HL-60 (cell line): ENCODE results near the gene SLC2A9.

ENCODE experiments used
- DNase-seq, 2 experiments: peaks; one replicate each; pipeline ENCODE4 v3.0.0-alpha.2; 2010 to 2020; ENCODE audit warnings: low read depth in 1 of 2, low spot score in 1 of 2
- H3K27ac ChIP-seq: fragments of 250-450 bp; sonication (Bioruptor Pico); replicated peaks from 2 replicates; pipeline ENCODE4 v1.5.1; 2020; ENCODE audit warnings: mild to moderate bottlenecking, moderate library complexity
- H3K27me3 ChIP-seq: fragments of 250-450 bp; sonication (Bioruptor Pico); 2 replicates; pipeline ENCODE4 v1.5.1; 2021; ENCODE audit warnings: mild to moderate bottlenecking, moderate library complexity; ENCODE audit not compliant: insufficient read depth, poor library complexity, severe bottlenecking
- H3K4me3 ChIP-seq: replicated peaks from 2 replicates; pipeline ENCODE4 v1.5.1; 2011; ENCODE audit warnings: mild to moderate bottlenecking, control low read depth, low read length; ENCODE audit not compliant: insufficient read depth
- GABPA ChIP-seq: IDR thresholded peaks from 2 replicates; pipeline ENCODE4 v1.6.1; 2012; ENCODE audit warnings: low read depth
- POLR2AphosphoS5 ChIP-seq: IDR thresholded peaks from 2 replicates; pipeline ENCODE4 v1.6.1; 2012; ENCODE audit warnings: low read depth
- SPI1 ChIP-seq: IDR thresholded peaks from 2 replicates; pipeline ENCODE4 v1.6.1; 2012; ENCODE audit warnings: low read depth, mild to moderate bottlenecking, borderline replicate concordance
- TF ChIP-seq, protein P1 (sequence below): IDR thresholded peaks from 2 replicates; pipeline ENCODE4 v1.6.1; 2012; ENCODE audit warnings: low read depth; ENCODE audit not compliant: insufficient replicate concordance
- TF ChIP-seq, protein P2 (sequence below): IDR thresholded peaks from one replicate; pipeline ENCODE4 v1.5.1; 2011; ENCODE audit warnings: low read length, control low read depth, inconsistent platforms; ENCODE audit not compliant: insufficient read depth

Gene SLC2A9

DNA sequence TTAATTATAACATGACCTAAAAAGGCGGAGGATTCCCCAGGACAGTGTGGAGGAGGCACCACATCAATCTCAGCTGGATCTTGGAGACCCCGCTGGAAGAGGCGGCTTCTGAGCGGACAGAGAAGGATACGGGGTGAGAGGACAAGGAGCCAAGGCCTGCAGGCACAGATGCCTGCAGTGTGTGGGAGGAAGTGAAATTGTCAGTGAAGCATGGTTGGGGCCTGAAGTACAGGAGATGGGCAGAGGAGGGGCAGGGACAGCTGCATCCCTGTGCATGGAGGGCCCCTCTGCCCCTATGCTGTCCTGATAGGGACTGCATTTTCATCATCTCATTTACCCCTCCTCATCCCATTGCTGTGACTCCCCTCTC, 1.7 kb upstream of the SLC2A9 start:
- H3K27ac ChIP-seq: no peak overlapping the region
- DNase-seq: no peak
- no peak for TF ChIP-seq POLR2AphosphoS5
- peak; percentile 61 for TF ChIP-seq SPI1
- no peak overlapping the region for H3K4me3 ChIP-seq
- no peaks in the 10 kb centered on the region for H3K27me3 ChIP-seq

DNA sequence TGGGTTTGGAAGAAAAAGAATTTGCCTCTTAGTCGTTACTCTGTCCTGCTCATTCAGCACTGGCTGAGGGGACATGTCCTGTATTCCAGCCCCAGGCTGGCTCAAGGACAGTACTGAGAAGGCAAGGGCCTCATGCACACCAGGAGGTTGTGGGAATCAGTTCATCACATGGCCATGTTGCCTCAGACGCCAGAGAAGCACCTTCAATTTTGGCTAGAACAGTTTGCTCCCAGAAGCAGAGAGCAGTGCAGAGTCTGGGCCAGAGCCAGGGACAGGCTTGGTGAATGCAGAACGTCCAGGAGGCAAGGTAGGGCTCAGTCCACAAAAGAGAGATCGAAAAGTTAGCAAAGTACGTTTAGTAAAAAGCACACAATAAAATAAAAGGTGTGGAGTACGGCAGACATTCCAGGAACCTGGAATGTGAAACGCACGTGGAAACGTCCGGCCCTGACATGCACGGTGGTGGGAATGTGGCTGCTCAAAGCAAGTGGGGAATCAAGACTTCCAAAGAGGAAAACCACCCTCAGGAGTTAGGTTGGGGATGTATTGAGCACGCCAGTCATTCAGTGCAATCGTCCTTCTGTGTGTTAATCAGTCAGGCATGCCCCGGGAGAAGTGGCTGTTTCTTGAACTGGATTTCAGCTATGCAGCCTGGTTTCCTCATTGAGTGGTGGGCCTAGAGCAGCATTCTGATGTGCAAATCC, 1.2 kb upstream of the SLC2A9 start:
- H3K27me3 ChIP-seq: no peaks in the 10 kb centered on the region
- no peak overlapping the region for H3K4me3 ChIP-seq
- TF ChIP-seq, protein P1, sequence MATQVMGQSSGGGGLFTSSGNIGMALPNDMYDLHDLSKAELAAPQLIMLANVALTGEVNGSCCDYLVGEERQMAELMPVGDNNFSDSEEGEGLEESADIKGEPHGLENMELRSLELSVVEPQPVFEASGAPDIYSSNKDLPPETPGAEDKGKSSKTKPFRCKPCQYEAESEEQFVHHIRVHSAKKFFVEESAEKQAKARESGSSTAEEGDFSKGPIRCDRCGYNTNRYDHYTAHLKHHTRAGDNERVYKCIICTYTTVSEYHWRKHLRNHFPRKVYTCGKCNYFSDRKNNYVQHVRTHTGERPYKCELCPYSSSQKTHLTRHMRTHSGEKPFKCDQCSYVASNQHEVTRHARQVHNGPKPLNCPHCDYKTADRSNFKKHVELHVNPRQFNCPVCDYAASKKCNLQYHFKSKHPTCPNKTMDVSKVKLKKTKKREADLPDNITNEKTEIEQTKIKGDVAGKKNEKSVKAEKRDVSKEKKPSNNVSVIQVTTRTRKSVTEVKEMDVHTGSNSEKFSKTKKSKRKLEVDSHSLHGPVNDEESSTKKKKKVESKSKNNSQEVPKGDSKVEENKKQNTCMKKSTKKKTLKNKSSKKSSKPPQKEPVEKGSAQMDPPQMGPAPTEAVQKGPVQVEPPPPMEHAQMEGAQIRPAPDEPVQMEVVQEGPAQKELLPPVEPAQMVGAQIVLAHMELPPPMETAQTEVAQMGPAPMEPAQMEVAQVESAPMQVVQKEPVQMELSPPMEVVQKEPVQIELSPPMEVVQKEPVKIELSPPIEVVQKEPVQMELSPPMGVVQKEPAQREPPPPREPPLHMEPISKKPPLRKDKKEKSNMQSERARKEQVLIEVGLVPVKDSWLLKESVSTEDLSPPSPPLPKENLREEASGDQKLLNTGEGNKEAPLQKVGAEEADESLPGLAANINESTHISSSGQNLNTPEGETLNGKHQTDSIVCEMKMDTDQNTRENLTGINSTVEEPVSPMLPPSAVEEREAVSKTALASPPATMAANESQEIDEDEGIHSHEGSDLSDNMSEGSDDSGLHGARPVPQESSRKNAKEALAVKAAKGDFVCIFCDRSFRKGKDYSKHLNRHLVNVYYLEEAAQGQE: no peak
- TF ChIP-seq GABPA (no peak), POLR2AphosphoS5 (no peak), SPI1 (no peak)
- TF ChIP-seq, protein P2, sequence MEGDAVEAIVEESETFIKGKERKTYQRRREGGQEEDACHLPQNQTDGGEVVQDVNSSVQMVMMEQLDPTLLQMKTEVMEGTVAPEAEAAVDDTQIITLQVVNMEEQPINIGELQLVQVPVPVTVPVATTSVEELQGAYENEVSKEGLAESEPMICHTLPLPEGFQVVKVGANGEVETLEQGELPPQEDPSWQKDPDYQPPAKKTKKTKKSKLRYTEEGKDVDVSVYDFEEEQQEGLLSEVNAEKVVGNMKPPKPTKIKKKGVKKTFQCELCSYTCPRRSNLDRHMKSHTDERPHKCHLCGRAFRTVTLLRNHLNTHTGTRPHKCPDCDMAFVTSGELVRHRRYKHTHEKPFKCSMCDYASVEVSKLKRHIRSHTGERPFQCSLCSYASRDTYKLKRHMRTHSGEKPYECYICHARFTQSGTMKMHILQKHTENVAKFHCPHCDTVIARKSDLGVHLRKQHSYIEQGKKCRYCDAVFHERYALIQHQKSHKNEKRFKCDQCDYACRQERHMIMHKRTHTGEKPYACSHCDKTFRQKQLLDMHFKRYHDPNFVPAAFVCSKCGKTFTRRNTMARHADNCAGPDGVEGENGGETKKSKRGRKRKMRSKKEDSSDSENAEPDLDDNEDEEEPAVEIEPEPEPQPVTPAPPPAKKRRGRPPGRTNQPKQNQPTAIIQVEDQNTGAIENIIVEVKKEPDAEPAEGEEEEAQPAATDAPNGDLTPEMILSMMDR: no peak
- no peak for DNase-seq
- H3K27ac ChIP-seq: no peak overlapping the region

DNA sequence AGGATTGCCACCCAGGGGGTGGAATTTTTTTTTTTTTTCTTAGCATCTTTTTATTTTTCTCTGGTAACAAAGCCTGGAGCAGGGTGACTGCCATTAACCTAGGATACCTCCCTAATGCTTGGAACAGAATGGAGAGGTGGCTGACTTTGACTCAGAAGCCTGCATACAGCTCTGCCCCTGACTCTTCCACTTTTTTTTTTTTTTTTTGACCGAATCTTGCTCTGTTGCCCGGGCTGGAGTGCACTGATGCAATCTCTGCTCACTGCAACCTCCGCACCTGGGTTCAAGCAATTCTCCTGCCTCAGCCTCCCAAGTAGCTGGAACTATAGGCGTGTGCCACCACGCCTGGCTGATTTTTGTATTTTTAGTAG, 341 bp upstream of the SLC2A9 start:
- H3K27ac ChIP-seq: peak overlapping the region; percentile 51
- DNase-seq: no peak
- peak overlapping the region; percentile 38; the same call in 1 of the 2 replicates for H3K4me3 ChIP-seq
- H3K27me3 ChIP-seq: no peaks in the 10 kb centered on the region
- TF ChIP-seq, protein P2: no peak
- TF ChIP-seq GABPA: no peak
- TF ChIP-seq, protein P1: no peak
- TF ChIP-seq POLR2AphosphoS5: no peak
- TF ChIP-seq SPI1: no peak

DNA sequence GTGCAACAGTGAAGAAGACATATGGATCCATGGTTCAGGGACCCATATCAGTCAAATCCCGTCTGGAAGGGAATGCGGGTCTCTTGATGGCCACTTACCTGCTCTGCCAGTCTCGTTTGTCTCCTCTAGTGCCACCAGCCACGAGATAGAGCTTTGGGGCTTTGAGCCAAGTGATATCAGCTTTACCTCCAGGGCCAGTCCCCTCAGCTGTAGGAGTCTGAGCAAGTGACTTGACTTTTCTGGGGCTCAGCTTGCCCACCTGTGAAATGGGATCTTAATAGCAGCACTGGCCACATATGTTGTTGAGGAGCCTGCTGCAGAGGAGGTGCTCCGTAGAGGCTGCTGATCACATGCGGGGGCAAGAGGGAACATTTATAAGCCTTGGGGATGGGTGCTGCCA, 1.2 kb downstream of the SLC2A9 start:
- H3K4me3 ChIP-seq: no peak overlapping the region
- H3K27me3 ChIP-seq: no peaks in the 10 kb centered on the region
- no peak for DNase-seq
- TF ChIP-seq GABPA: no peak
- TF ChIP-seq SPI1: no peak
- TF ChIP-seq, protein P2: no peak
- TF ChIP-seq, protein P1: no peak
- TF ChIP-seq POLR2AphosphoS5: no peak
- no peak overlapping the region for H3K27ac ChIP-seq
